Choroid plexus epithelial cell (primary cell): Measurements from ENCODE around the gene XPR1.

Source experiments
- DNase-seq: peaks from one replicate; pipeline ENCODE4 v3.0.0-alpha.2; 2010; ENCODE audit warnings: low read depth
- H3K4me3 ChIP-seq: 2 replicates; pipeline ENCODE4 v1.5.1; 2011; ENCODE audit warnings: low read depth, mild to moderate bottlenecking, control low read depth, low read length, moderate library complexity
- TF ChIP-seq, protein P1 (sequence below): conservative IDR thresholded peaks from 2 replicates; pipeline ENCODE4 v1.5.1; 2011; ENCODE audit warnings: low read depth, mild to moderate bottlenecking, control low read depth, inconsistent platforms, low read length, moderate library complexity

The XPR1 gene

DNA sequence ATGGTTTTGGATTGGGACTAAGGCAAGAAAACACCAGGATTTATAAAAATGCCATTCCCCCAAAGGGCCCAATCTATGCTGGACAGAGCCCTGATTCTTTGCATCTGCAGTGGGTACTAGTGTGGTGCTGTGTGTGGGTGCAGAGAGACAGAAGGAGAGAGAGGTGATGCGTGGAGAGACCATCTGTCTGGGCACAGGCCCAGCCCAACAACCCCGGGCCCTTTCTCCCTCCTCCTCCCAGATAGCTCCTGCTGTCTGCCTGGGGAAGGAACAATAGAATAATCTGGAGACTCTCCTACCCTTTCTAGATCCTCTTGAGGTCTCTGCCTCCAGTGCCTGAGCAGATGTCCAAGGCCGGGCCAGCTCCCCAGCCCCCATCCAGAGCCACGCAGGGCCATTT lies 296.0 kb downstream of the XPR1 start:
- TF ChIP-seq, protein P1, sequence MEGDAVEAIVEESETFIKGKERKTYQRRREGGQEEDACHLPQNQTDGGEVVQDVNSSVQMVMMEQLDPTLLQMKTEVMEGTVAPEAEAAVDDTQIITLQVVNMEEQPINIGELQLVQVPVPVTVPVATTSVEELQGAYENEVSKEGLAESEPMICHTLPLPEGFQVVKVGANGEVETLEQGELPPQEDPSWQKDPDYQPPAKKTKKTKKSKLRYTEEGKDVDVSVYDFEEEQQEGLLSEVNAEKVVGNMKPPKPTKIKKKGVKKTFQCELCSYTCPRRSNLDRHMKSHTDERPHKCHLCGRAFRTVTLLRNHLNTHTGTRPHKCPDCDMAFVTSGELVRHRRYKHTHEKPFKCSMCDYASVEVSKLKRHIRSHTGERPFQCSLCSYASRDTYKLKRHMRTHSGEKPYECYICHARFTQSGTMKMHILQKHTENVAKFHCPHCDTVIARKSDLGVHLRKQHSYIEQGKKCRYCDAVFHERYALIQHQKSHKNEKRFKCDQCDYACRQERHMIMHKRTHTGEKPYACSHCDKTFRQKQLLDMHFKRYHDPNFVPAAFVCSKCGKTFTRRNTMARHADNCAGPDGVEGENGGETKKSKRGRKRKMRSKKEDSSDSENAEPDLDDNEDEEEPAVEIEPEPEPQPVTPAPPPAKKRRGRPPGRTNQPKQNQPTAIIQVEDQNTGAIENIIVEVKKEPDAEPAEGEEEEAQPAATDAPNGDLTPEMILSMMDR: no peak
- no peak overlapping the region for H3K4me3 ChIP-seq
- DNase-seq: no peak

DNA sequence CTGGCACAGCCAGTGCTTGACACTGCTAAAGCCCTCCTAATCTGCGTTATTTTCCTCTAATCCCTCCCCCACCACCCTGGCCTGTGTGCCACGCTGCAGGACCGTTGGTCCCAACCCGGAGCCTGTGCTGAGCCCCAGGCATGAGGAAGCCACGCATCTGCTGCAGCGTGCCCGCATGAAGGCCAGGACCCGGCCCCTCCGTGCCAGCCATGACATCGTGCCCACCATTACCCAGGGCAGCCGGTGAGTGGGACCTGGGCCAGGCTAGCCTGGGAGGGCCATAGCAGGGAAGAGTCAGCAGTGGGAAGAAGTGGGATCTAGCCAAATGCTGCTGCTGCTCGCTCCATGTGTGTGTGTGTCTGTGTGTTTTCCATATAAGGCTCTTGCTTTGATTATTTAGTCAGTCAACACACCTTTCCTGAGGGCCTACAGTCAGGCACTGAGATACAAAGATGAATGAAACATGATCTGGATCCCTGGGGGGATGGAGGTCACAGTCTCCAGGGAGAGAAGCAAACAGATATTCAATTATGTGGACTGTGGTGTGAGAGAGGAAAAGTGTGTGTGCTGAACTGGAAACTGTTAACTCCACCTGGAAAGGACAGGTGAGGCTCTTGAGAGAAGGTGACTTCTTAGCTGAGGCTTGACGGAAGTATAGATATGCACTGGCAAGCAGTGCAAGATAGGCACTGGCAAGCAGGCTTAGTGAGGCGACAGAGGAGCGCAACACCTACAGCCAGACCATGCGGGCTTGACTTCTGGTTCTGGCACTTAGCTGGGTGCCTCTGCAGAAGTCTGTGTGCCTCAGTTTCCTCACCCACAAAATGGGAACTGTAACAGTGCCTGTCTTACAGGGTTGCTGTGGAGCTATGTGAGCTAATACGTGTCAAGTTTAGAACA lies 296.8 kb downstream of the XPR1 start:
- TF ChIP-seq, protein P1: no peak
- no peak overlapping the region for H3K4me3 ChIP-seq
- no peak for DNase-seq

- DNase-seq: no peak
- TF ChIP-seq, protein P1: no peak
- no peak overlapping the region for H3K4me3 ChIP-seq
Observed at GRCh38 chr1:180929389-180929788, 297.6 kb downstream of the XPR1 start.

GRCh38 chr1:180930687-180931086 lies 298.9 kb downstream of the XPR1 start:
- no peak for DNase-seq
- TF ChIP-seq, protein P1: no peak
- H3K4me3 ChIP-seq: no peak overlapping the region

DNA sequence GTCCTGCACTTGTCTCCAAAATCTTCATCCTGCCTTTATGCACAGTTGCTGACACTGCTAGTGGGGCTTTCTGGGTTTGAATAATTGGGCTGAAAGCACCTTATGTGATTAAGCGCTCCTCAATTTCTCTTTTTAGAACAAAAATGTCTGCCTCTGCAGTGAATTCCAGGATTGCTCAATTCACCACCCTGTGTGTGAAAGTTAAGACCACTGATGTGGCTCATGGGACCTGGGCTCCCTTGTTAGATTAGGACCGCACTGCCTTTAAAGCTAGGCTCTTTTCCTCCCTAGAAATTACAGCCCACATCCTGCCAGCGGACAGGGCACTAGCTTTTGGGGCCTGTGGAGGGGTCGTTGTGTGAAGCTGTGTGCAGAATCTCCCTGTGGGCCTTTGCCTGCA lies 299.7 kb downstream of the XPR1 start:
- TF ChIP-seq, protein P1: no peak
- H3K4me3 ChIP-seq: no peak overlapping the region
- DNase-seq: peak; percentile 23

GRCh38 chr1:180932378-180932777 lies 300.6 kb downstream of the XPR1 start:
- TF ChIP-seq, protein P1: no peak
- DNase-seq: no peak
- no peak overlapping the region for H3K4me3 ChIP-seq

DNA sequence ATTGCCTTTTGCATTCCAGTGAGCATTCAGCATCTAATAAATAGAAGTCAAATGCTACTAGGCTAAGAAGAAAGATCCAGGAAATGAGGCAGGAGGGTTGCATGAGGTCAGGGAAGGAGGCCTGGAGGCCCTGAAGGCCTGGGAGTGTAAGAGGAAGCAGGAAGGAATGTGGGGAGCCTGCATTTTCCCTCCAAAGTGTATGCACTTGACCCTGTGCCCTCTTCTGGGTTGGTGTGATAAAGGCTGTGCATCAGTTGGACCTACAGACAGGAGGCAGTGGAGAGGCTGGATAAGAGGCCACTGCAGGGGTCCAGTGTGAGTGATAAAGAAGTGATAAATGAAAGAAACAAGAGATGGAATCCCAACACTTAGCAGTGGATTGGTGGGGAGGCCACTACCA lies 301.3 kb downstream of the XPR1 start:
- no peak for DNase-seq
- TF ChIP-seq, protein P1: peak; percentile 17
- H3K4me3 ChIP-seq: no peak overlapping the region
